Measurements from ENCODE around the gene UTP14C. TPM values are rescaled to one million over a fixed set of nuclear protein-coding genes. Genes with fewer than 3 reads are reported as not detected.
A peak's percentile ranks its signal among the peaks of the same experiment; 100 is the strongest.

Gene UTP14C
- total RNA-seq, 1 experiment from 2014 or later, result 11.2 TPM

DNA sequence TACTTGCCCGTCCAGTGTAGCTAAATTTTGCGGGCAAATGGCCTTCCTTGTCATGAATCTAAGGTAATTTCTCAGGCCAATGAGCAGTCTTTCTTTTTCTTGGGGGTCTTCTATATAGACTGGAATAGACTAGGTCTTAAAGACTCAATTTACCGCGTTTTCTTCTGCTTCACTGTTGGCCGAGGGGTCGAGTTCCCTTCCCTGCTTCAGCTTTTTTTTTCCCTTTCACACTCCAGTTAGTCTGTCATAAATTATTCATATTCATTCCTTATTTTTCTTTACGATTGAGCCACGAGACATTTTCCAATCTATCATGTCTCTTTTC is 12.0 kb upstream of the UTP14C start:
- CTCF ChIA-PET, result interaction anchor here (0.6 kb wide), 1 partner anchor 9 kb away, joined by 4 read pairs; no protein-coding TSS in a partner anchor
- in situ Hi-C loops (cut with HindIII; ENCODE audit: low pct_unique_long_range_greater_than_20kb, low sequenced_read_pairs), result no loop called here

GRCh38 chr13:52016296-52016695 is 8.2 kb upstream of the UTP14C start:
- H3K9me3 ChIP-seq (ENCODE audit: control insufficient read depth, insufficient read depth, low read depth, low read length), result no peaks in the 10 kb centered on the region
- peaks cover 6% of the 10 kb centered on the region for H3K36me3 ChIP-seq (ENCODE audit: control insufficient read depth, insufficient read depth, low read length)
- no peak for TF ChIP-seq POLR2AphosphoS5 (IDR thresholded peaks at IDR 0.05; ENCODE audit: low read depth, low read length)
- TF ChIP-seq SIN3A (IDR thresholded peaks at IDR 0.05; ENCODE audit: borderline replicate concordance, insufficient read depth, low read depth, low read length), result no peak
- TF ChIP-seq CTCF (IDR thresholded peaks at IDR 0.05), result no peak
- no peak for TF ChIP-seq REST (IDR thresholded peaks at IDR 0.05; ENCODE audit: insufficient read depth in 1 of 2, low read depth in 2 of 2, low read length in 1 of 2)
- no peak for TF ChIP-seq TCF7L2 (IDR thresholded peaks at IDR 0.05; ENCODE audit: low read depth, low read length)
- POLR2A ChIA-PET, result no interaction called here
- in situ Hi-C loops (cut with HindIII; ENCODE audit: low pct_unique_long_range_greater_than_20kb, low sequenced_read_pairs) (no loop called here), intact Hi-C loops (cut with micrococcal nuclease; ENCODE audit: unreplicated experiment) (no loop called here)
- H3K4me3 ChIP-seq (ENCODE audit: low read depth in 2 of 2, low read length in 2 of 2), result no peak overlapping the region
- BruUV-seq (replicated peaks), result no TSS peak
- no peaks in the 10 kb centered on the region for H3K27me3 ChIP-seq (ENCODE audit: control insufficient read depth, insufficient read depth, low read length)
- DNase-seq (ENCODE audit: low read depth, low spot score) (no peak), ATAC-seq (no peak)
- CTCF ChIA-PET, result no interaction called here
- H3K4me1 ChIP-seq (ENCODE audit: control insufficient read depth, insufficient read depth, low read length), result peaks cover 5% of the 10 kb centered on the region
- H3K27ac ChIP-seq (ENCODE audit: low read length), result no peak overlapping the region

More for the DNA sequence above, 12.0 kb upstream of the UTP14C start:
- Histone ChIP-seq H3K4me3 (ENCODE audit: low read depth in 2 of 2, low read length in 2 of 2) (peak overlapping the region; percentile 98 to 99), H3K9me3 (ENCODE audit: control insufficient read depth, insufficient read depth, low read depth, low read length) (no peaks in the 10 kb centered on the region), H3K27me3 (ENCODE audit: control insufficient read depth, insufficient read depth, low read length) (no peaks in the 10 kb centered on the region), H3K36me3 (ENCODE audit: control insufficient read depth, insufficient read depth, low read length) (peaks cover 6% of the 10 kb centered on the region; the same call in 1 of the 2 replicates), H3K27ac (ENCODE audit: low read length) (peak overlapping the region; percentile 89), H3K4me1 (ENCODE audit: control insufficient read depth, insufficient read depth, low read length) (peaks cover 8% of the 10 kb centered on the region)
- ATAC-seq, result no peak
- POLR2A ChIA-PET, result interaction anchor here (0.6 kb wide), 1 partner anchor 173 kb away, joined by 14 read pairs; no protein-coding TSS in a partner anchor
- TF ChIP-seq SIN3A (IDR thresholded peaks at IDR 0.05; ENCODE audit: borderline replicate concordance, insufficient read depth, low read depth, low read length) (no peak), POLR2AphosphoS5 (IDR thresholded peaks at IDR 0.05; ENCODE audit: low read depth, low read length) (no peak), CTCF (IDR thresholded peaks at IDR 0.05) (no peak), REST (IDR thresholded peaks at IDR 0.05; ENCODE audit: insufficient read depth in 1 of 2, low read depth in 2 of 2, low read length in 1 of 2) (no peak), TCF7L2 (IDR thresholded peaks at IDR 0.05; ENCODE audit: low read depth, low read length) (no peak)
- BruUV-seq (replicated peaks), result TSS peak; percentile 91
- no peak for DNase-seq (ENCODE audit: low read depth, low spot score)
- intact Hi-C loops (cut with micrococcal nuclease; ENCODE audit: unreplicated experiment), result no loop called here

Measured in Panc1 (cell line).